Common myeloid progenitor, CD34-positive (primary cell): Measurements from ENCODE around the gene CXCL8.

Source experiments
- CTCF ChIA-PET: fragments of 350-600 bp; sonication (Branson Sonifier 250); formaldehyde crosslinking; loops from one replicate; lab custom pipeline; 2021; ENCODE audit warnings: antibody characterized with exemption; lab: Charles Lee
- POLR2A ChIA-PET: fragments of 350-600 bp; sonication (Branson Sonifier 250); formaldehyde crosslinking; loops from one replicate; lab custom pipeline; 2021; ENCODE audit warnings: antibody characterized with exemption; lab: Charles Lee
- DNase-seq, 3 donors: peaks; one replicate each; pipeline versions ENCODE4 v3.0.0 to v3.0.0-alpha.2; 2013
- H3K27ac ChIP-seq, 2 experiments: 1 replicate in 1 of 2; 2 replicates in 1 of 2; pipeline ENCODE4 v1.7.0; 2013; ENCODE audit warnings: inconsistent platforms in 2 of 2, low read length in 2 of 2, mild to moderate bottlenecking in 2 of 2, low read depth in 1 of 2, moderate library complexity in 1 of 2; ENCODE audit not compliant: severe bottlenecking in 2 of 2, insufficient read depth in 1 of 2, poor library complexity in 1 of 2
- H3K27me3 ChIP-seq, 5 experiments: replicated peaks in 2 of 5; 1 replicate in 3 of 5; 2 replicates in 2 of 5; pipeline versions ENCODE4 v1.6.1 to v1.7.0; 2013; ENCODE audit warnings: low read length in 4 of 5, mild to moderate bottlenecking in 2 of 5, moderate library complexity in 2 of 5, inconsistent platforms in 1 of 5; ENCODE audit not compliant: insufficient read depth in 5 of 5, control insufficient read depth in 4 of 5
- H3K36me3 ChIP-seq, 4 experiments: 1 replicate in 2 of 4; 2 replicates in 2 of 4; pipeline versions ENCODE4 v1.6.1 to v1.7.0; 2013; ENCODE audit warnings: low read length in 3 of 4, control low read depth in 1 of 4, mild to moderate bottlenecking in 1 of 4; ENCODE audit not compliant: control insufficient read depth in 4 of 4, insufficient read depth in 4 of 4
- H3K4me1 ChIP-seq, 4 experiments: 1 replicate in 3 of 4; 2 replicates in 1 of 4; pipeline versions ENCODE4 v1.6.1 to v1.7.1; 2013; ENCODE audit warnings: low read length in 3 of 4, mild to moderate bottlenecking in 3 of 4, control low read depth in 1 of 4, inconsistent platforms in 1 of 4, moderate library complexity in 1 of 4; ENCODE audit not compliant: control insufficient read depth in 4 of 4, insufficient read depth in 4 of 4; ENCODE audit errors: control extremely low read depth in 1 of 4
- H3K4me3 ChIP-seq, 7 experiments: 1 replicate in 4 of 7; 2 replicates in 3 of 7; pipeline versions ENCODE4 v1.5.1 to v1.7.0; 2013; ENCODE audit warnings: mild to moderate bottlenecking in 7 of 7, low read length in 6 of 7, moderate library complexity in 6 of 7, inconsistent platforms in 2 of 7, low read depth in 2 of 7, control low read depth in 1 of 7; ENCODE audit not compliant: insufficient read depth in 4 of 7, control insufficient read depth in 1 of 7; ENCODE audit errors: extremely low read depth in 1 of 7
- H3K9me3 ChIP-seq, 5 experiments: 1 replicate in 4 of 5; 2 replicates in 1 of 5; pipeline versions ENCODE4 v1.6.1 to v1.7.1; 2013; ENCODE audit warnings: low read length in 4 of 5, mild to moderate bottlenecking in 2 of 5, inconsistent platforms in 1 of 5, low read depth in 1 of 5, moderate library complexity in 1 of 5; ENCODE audit not compliant: control insufficient read depth in 4 of 5, insufficient read depth in 2 of 5; ENCODE audit errors: control extremely low read depth in 1 of 5
- WGBS: methylation state at CpG from one replicate; pipeline ENCODE4 v1.1.5; 2013; ENCODE audit not compliant: insufficient coverage; 5-methylcytosine and 5-hydroxymethylcytosine counted together

The CXCL8 gene

DNA sequence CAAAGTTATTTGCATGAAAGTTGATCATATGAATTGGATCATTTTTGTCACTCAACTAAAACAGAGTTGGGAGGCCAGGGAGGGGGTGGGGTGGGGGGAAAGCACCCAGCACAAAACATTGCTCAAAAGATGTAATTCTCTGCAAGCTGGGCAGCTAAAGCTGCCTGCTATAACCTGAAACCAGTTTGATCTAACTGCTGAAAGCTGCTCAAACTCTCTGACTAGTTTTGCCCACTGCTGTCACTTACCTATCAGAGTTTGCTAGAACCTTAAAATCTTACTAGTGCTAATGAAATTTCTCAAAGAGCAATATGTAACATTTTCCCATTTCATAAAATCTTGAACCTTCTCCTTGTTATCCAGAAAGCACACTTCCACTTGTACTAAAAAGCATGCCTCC is 10.4 kb downstream of the CXCL8 start:
- POLR2A ChIA-PET = no interaction called here

DNA sequence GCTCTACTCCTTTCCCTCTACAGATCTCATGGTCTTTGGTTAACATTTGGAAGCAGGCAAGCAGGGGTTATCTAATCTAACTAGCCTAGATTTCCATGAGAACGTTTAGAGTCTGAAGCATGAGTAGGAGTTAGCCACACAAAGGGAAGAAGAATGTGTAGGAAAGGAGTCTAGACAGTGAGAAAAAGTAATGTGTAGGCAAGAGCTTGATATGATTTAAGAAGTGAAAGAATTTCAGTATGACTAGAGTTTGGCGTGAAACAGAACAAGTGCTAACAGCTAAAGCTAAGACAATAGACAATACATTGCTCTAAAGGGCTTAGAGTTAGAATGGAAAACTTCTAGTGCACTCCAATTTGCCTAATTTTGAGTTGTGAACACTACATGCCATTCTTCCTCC is 10.8 kb downstream of the CXCL8 start:
- H3K27ac ChIP-seq = no peak overlapping the region
- H3K36me3 ChIP-seq = no peaks in the 10 kb centered on the region
- WGBS = 75% methylated on average over 2 of the region's 2 CpGs
- ChIA-PET CTCF (no interaction called here), POLR2A (no interaction called here)
- DNase-seq = no peak
- no peak overlapping the region for H3K4me3 ChIP-seq
- H3K9me3 ChIP-seq = no peaks in the 10 kb centered on the region
- H3K27me3 ChIP-seq = no peaks in the 10 kb centered on the region
- no peaks in the 10 kb centered on the region for H3K4me1 ChIP-seq

More for the DNA sequence above, 10.4 kb downstream of the CXCL8 start:
- no peaks in the 10 kb centered on the region for H3K36me3 ChIP-seq
- no peaks in the 10 kb centered on the region for H3K4me1 ChIP-seq
- DNase-seq = no peak
- CTCF ChIA-PET = no interaction called here
- no peak overlapping the region for H3K27ac ChIP-seq
- no peaks in the 10 kb centered on the region for H3K9me3 ChIP-seq
- no peaks in the 10 kb centered on the region for H3K27me3 ChIP-seq
- no peak overlapping the region for H3K4me3 ChIP-seq

DNA sequence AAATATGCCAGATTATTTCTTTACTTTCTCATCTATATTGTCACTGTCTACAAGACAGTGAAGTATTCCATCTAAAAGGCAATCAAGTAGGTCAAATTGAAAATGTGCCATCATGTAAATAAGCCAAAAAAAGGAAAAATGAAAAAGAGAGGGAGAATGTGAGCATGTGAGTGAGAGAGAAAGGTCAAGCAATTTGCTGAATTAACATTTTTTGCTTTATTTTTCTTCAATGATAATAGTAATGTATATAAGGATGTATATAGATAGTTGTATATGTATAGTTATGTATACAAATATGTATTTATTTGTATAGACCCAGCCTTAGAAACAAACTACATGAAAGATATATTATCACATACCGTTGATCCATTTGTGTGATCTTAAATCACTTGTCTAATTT is 11.5 kb downstream of the CXCL8 start:
- H3K36me3 ChIP-seq = no peaks in the 10 kb centered on the region
- POLR2A ChIA-PET = no interaction called here

DNA sequence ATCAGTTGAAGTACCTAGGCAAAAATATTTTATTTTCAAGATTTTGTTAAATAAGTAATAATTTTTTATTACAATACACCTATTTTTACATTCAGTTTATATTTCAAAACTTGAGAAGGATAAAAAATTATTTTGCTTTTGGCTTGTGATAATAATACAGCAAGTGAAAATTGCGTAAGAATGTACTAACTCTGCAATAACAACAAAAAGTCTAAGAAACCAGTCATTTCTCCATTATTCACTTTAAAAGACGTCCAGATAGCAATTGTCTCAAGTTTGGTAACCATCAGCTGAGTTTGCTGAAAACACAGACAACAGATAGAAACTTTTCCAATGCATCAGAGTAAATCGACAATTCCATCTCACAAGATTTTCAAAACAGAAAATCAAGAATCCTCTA is 12.1 kb downstream of the CXCL8 start:
- H3K27ac ChIP-seq = no peak overlapping the region
- H3K4me1 ChIP-seq = no peaks in the 10 kb centered on the region
- H3K4me3 ChIP-seq = no peak overlapping the region
- POLR2A ChIA-PET = no interaction called here
- H3K36me3 ChIP-seq = no peaks in the 10 kb centered on the region
- H3K27me3 ChIP-seq = no peaks in the 10 kb centered on the region
- WGBS = 100% methylated on average over 1 of the region's 3 CpGs
- no peaks in the 10 kb centered on the region for H3K9me3 ChIP-seq
- no peak for DNase-seq
- CTCF ChIA-PET = interaction anchor here (0.9 to 1.7 kb wide), 2 partner anchors 11 to 16 kb away, joined by 3 to 5 read pairs; no protein-coding TSS in a partner anchor

More for the DNA sequence above, 11.5 kb downstream of the CXCL8 start:
- Histone ChIP-seq H3K9me3 (no peaks in the 10 kb centered on the region), H3K4me1 (no peaks in the 10 kb centered on the region), H3K27ac (no peak overlapping the region), H3K4me3 (no peak overlapping the region), H3K27me3 (no peaks in the 10 kb centered on the region)
- CTCF ChIA-PET = no interaction called here
- no peak for DNase-seq
- no CpG with 5 or more reads among the region's 1 CpG for WGBS

DNA sequence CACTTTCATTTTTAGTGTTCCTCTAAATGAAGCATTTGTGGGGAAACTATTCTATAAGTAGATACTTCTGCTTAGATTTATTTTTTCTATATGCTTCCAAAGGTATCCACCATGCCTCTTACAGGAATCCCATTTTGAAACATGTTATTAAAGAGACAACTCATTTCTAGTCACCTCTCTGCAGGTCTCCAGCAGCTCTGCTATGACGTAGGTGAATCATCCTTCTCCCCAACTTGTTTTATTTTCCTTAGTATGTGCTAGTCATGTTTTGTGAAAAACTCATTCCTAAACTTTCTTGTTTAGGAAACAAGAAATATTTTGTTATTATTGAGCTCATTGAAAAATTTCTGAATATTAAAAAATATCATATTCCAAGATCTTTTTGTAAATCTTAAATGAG is 12.8 kb downstream of the CXCL8 start:
- no peak overlapping the region for H3K27ac ChIP-seq
- CTCF ChIA-PET = interaction anchor here (1.7 kb wide), 1 partner anchor 10 kb away, joined by 5 read pairs; no protein-coding TSS in a partner anchor

DNA sequence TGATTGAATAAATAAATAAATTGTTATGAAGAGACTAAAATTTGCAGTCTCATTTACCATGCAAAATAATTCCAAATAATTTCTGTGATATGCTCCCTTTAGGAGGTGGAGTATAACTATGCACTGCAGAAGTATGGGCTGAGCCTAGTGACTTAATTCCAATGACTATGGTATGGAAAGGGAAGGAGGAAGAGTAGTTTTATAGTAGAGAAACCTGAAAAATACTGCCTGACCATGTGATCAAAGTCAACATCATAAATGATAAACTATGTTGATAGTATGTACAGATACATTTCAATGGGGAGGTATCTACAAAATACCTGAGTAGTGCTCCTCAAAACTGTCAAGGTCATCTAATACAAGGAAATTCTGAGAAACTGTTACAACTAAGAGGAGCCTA is 14.6 kb downstream of the CXCL8 start:
- no peak overlapping the region for H3K27ac ChIP-seq
- CTCF ChIA-PET = no interaction called here
- no peak overlapping the region for H3K4me3 ChIP-seq
- H3K27me3 ChIP-seq = no peaks in the 10 kb centered on the region
- POLR2A ChIA-PET = no interaction called here
- H3K9me3 ChIP-seq = no peaks in the 10 kb centered on the region
- no peaks in the 10 kb centered on the region for H3K36me3 ChIP-seq
- H3K4me1 ChIP-seq = peaks cover 0 to 2% (median 0%) of the 10 kb centered on the region in 4 experiments
- DNase-seq = no peak

More for the DNA sequence above, 12.8 kb downstream of the CXCL8 start:
- no peak overlapping the region for H3K4me3 ChIP-seq
- no peaks in the 10 kb centered on the region for H3K4me1 ChIP-seq
- WGBS = no CpG with 5 or more reads among the region's 1 CpG
- no peaks in the 10 kb centered on the region for H3K27me3 ChIP-seq
- no peaks in the 10 kb centered on the region for H3K36me3 ChIP-seq
- DNase-seq = no peak
- no peaks in the 10 kb centered on the region for H3K9me3 ChIP-seq
- POLR2A ChIA-PET = no interaction called here

DNA sequence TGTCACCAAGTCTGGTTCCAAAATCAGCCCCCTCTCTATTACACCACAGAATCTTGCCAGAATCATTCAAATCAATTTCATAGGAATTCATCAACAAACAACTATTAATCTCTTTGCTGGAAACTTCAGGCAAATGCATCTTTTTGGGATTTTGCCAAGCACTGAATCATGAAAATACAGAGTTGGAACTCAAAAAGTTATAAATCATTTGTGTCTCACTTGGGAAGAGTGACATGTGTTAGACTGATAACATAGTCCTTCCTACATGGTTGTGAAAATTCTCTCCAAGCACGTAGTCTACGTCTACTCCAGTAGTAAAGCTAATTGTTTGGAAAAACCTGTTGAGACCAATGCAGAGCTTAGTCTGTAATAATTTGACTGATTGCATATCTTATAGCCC is 19.0 kb downstream of the CXCL8 start:
- CTCF ChIA-PET = no interaction called here
- no peak overlapping the region for H3K27ac ChIP-seq

More for the DNA sequence above, 19.0 kb downstream of the CXCL8 start:
- POLR2A ChIA-PET = no interaction called here
- DNase-seq = no peak
- no peaks in the 10 kb centered on the region for H3K36me3 ChIP-seq
- no peak overlapping the region for H3K4me3 ChIP-seq
- H3K4me1 ChIP-seq = peaks cover 8 to 12% (median 9%) of the 10 kb centered on the region in 4 experiments
- H3K9me3 ChIP-seq = no peaks in the 10 kb centered on the region
- no CpG with 5 or more reads among the region's 2 CpGs for WGBS
- no peaks in the 10 kb centered on the region for H3K27me3 ChIP-seq
